ENCODE data around the gene ZNF668.

- TF ChIP-seq POLR2AphosphoS5 (IDR thresholded peaks at IDR 0.05) (no peak), CTCF (IDR thresholded peaks at IDR 0.05) (no peak), POLR2A (IDR thresholded peaks at IDR 0.05) (no peak)
Measured at GRCh38 chr16:31043898-31044481, 30.1 kb downstream of the ZNF668 start.

All from stomach (tissue), 4 donors.